Measurements from ENCODE around the gene MLKL.

MLKL gene

DNA sequence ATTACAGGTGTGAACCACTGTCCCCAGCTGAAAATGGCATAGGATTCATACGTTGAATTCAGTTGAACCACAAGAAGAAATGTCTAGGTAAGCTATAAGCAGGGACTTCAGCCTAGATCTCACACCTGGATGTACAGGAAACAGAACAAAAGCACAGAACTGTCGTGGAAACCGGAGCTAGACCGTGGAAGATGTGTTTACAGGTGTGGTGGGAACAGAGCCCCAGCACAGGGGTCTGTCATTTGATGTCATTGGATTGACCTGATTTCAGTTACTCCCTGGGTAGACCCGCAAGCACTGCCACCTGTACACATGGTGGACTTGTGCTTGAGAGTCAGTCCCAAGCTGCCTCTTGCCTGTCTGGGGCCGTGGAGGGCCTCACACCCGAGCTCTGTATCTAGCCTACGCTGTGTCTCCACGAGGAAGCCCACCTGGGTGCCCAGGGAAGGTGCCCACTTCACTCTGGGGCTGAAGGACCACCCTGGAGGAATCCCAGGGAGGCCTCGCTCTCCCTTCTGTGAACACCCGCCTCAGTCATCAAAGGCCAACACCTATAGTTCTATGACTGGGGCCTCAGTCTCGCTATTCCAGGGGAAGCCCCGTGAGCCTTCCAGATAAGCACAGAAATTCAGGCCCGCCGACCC, 32.2 kb upstream of the MLKL start:
- Histone ChIP-seq H3K27ac (ENCODE audit: low read length) (no peak overlapping the region), H3K9ac (ENCODE audit: low read length) (no peak overlapping the region), H4K20me1 (ENCODE audit: insufficient read depth, low read length) (no peaks in the 10 kb centered on the region), H3K79me2 (ENCODE audit: low read length) (no peaks in the 10 kb centered on the region), H3K4me3 (ENCODE audit: low read length) (no peak overlapping the region), H3K9me3 (ENCODE audit: insufficient read depth, low read length) (no peaks in the 10 kb centered on the region), H3K4me2 (ENCODE audit: low read length) (no peak overlapping the region), H3K27me3 (ENCODE audit: low read depth, low read length) (no peaks in the 10 kb centered on the region), H3K4me1 (ENCODE audit: low read length) (no peaks in the 10 kb centered on the region), H3K36me3 (replicated peaks; ENCODE audit: low read depth, low read length) (no peaks in the 10 kb centered on the region), H2AFZ (ENCODE audit: low read depth, low read length) (no peak overlapping the region)
- TF ChIP-seq, protein P1, sequence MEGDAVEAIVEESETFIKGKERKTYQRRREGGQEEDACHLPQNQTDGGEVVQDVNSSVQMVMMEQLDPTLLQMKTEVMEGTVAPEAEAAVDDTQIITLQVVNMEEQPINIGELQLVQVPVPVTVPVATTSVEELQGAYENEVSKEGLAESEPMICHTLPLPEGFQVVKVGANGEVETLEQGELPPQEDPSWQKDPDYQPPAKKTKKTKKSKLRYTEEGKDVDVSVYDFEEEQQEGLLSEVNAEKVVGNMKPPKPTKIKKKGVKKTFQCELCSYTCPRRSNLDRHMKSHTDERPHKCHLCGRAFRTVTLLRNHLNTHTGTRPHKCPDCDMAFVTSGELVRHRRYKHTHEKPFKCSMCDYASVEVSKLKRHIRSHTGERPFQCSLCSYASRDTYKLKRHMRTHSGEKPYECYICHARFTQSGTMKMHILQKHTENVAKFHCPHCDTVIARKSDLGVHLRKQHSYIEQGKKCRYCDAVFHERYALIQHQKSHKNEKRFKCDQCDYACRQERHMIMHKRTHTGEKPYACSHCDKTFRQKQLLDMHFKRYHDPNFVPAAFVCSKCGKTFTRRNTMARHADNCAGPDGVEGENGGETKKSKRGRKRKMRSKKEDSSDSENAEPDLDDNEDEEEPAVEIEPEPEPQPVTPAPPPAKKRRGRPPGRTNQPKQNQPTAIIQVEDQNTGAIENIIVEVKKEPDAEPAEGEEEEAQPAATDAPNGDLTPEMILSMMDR (IDR thresholded peaks at IDR 0.05; ENCODE audit: low read depth, low read length): no peak
- TF ChIP-seq EZH2phosphoT487 (IDR thresholded peaks at IDR 0.05; ENCODE audit: low read depth): no peak

DNA sequence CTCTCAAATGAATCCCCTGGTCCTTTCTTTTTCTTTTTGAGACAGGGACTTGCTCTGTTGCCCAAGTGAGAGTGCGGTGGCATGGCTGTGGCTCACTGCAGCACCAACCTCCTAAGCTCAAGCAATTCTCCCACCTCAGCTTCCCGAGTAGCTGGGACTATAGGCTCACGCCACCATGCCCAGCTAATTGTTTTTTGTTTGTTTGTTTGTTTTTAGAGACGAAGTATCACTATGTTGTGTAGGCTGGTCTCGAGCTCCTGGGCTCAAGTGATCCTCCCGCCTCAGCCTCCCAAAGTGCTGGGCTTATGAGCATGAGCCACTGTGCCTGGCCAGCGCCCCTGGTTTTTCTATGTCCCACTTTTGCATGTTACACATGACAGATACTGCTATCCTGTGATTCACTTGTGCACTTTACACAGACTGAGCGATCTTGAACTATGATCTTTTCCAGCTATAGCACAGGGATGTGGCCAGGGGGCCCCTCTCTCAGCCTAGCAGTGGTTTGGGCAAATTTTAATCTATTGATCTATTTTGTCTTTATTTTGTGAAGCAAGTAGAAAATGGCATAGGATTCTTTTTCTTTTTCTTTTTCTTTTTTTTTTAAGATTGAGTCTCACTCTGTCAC, 31.3 kb upstream of the MLKL start:
- no peaks in the 10 kb centered on the region for H3K9me3 ChIP-seq (ENCODE audit: insufficient read depth, low read length)
- H3K4me1 ChIP-seq (ENCODE audit: low read length): no peaks in the 10 kb centered on the region
- H3K9ac ChIP-seq (ENCODE audit: low read length): no peak overlapping the region
- no peak overlapping the region for H2AFZ ChIP-seq (ENCODE audit: low read depth, low read length)
- H3K36me3 ChIP-seq (replicated peaks; ENCODE audit: low read depth, low read length): no peaks in the 10 kb centered on the region
- no peak overlapping the region for H3K4me3 ChIP-seq (ENCODE audit: low read length)
- no peak overlapping the region for H3K4me2 ChIP-seq (ENCODE audit: low read length)
- TF ChIP-seq EZH2phosphoT487 (IDR thresholded peaks at IDR 0.05; ENCODE audit: low read depth): no peak
- TF ChIP-seq, protein P1 (IDR thresholded peaks at IDR 0.05; ENCODE audit: low read depth, low read length): no peak
- no peaks in the 10 kb centered on the region for H3K27me3 ChIP-seq (ENCODE audit: low read depth, low read length)
- no peak overlapping the region for H3K27ac ChIP-seq (ENCODE audit: low read length)
- H3K79me2 ChIP-seq (ENCODE audit: low read length): no peaks in the 10 kb centered on the region
- H4K20me1 ChIP-seq (ENCODE audit: insufficient read depth, low read length): no peaks in the 10 kb centered on the region

DNA sequence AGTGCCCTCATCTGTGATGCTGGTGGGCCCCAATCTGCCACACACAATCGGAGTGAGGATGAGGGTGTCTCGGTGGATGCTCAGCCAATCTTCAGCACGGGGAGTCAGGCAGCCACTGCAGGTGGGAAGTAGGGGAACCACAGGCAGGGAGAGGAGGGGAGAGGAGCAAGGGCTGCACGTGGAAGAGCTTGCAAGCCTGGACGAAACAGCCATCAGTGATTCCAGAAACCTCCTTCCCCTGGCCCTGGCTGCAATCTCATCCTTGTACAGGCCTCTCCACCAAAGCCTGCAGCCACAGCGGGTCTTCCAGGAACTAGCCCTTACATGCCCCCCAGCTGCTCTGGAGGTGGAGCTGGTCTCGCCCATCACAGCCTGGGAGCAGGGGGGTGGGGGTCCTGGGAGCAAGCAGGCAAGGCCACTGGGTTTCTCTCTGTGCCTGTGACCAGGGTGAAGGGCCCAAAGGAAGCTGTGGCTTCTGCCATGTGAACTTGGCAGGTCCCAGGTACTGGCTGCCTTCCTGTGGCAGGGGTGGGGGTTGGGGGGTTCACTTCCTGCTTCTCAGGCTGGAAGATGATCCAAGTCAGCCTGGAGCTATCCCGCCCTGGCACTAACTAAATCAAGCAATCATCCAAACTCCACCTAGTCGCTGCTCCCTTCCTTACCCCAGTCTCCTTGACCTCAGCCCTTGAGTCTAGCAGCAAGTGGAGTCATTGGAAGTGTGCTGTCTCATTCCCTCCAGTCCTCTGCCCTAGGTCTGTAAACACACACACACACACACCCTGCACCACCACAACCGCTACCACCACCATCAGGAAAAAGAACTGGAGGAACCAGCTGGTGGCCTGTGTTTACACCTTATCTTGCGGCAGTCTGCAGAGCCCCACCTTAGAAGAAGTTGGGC, 29.4 kb upstream of the MLKL start:
- H3K9ac ChIP-seq (ENCODE audit: low read length): no peak overlapping the region
- H3K4me1 ChIP-seq (ENCODE audit: low read length): no peaks in the 10 kb centered on the region
- H3K9me3 ChIP-seq (ENCODE audit: insufficient read depth, low read length): no peaks in the 10 kb centered on the region
- no peak overlapping the region for H3K4me3 ChIP-seq (ENCODE audit: low read length)
- H3K79me2 ChIP-seq (ENCODE audit: low read length): no peaks in the 10 kb centered on the region
- no peak for TF ChIP-seq EZH2phosphoT487 (IDR thresholded peaks at IDR 0.05; ENCODE audit: low read depth)
- TF ChIP-seq, protein P1 (IDR thresholded peaks at IDR 0.05; ENCODE audit: low read depth, low read length): no peak
- no peak overlapping the region for H2AFZ ChIP-seq (ENCODE audit: low read depth, low read length)
- no peaks in the 10 kb centered on the region for H3K36me3 ChIP-seq (replicated peaks; ENCODE audit: low read depth, low read length)
- no peaks in the 10 kb centered on the region for H3K27me3 ChIP-seq (ENCODE audit: low read depth, low read length)
- H4K20me1 ChIP-seq (ENCODE audit: insufficient read depth, low read length): no peaks in the 10 kb centered on the region
- H3K4me2 ChIP-seq (ENCODE audit: low read length): no peak overlapping the region
- no peak overlapping the region for H3K27ac ChIP-seq (ENCODE audit: low read length)

DNA sequence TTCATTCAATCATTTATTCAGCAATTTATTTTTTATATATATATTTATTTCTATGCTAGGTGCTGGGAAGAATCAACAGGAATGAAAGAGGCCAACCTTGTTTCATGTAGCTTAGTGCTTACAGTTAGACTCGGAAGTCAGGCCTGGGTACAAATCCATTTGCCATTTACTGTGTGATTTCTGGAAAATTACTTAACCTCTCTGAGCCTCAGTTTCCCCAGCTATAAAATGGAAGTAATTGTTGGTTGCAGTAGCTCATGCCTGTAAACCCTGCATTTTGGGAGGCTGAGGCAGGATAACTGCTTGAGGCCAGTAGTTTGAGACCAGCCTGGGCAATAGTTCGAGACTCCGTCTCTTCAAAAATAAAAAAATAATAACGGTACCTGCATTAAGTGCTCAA, 27.2 kb upstream of the MLKL start:
- Histone ChIP-seq H3K9me3 (ENCODE audit: insufficient read depth, low read length) (no peaks in the 10 kb centered on the region), H2AFZ (ENCODE audit: low read depth, low read length) (no peak overlapping the region), H3K79me2 (ENCODE audit: low read length) (no peaks in the 10 kb centered on the region), H3K27me3 (ENCODE audit: low read depth, low read length) (no peaks in the 10 kb centered on the region), H3K9ac (ENCODE audit: low read length) (no peak overlapping the region), H3K4me1 (ENCODE audit: low read length) (no peaks in the 10 kb centered on the region), H3K4me3 (ENCODE audit: low read length) (no peak overlapping the region), H4K20me1 (ENCODE audit: insufficient read depth, low read length) (no peaks in the 10 kb centered on the region), H3K4me2 (ENCODE audit: low read length) (no peak overlapping the region), H3K36me3 (replicated peaks; ENCODE audit: low read depth, low read length) (no peaks in the 10 kb centered on the region), H3K27ac (ENCODE audit: low read length) (no peak overlapping the region)
- TF ChIP-seq, protein P1 (IDR thresholded peaks at IDR 0.05; ENCODE audit: low read depth, low read length): no peak
- no peak for TF ChIP-seq EZH2phosphoT487 (IDR thresholded peaks at IDR 0.05; ENCODE audit: low read depth)

All from OCI-LY3 (cell line).